Right lung (tissue), 10 donors: ENCODE data around the gene INHBE. TPM values are rescaled to one million over a fixed set of nuclear protein-coding genes. Genes with fewer than 3 reads are reported as not detected.
"Not testable (repeated sequence)": the region's sequence is repeated elsewhere in the genome, so short reads cannot be mapped to it uniquely, and the experiment has no call there.

Experiments
- DNase-seq, 2 donors: peaks; one replicate each; pipeline ENCODE4 v3.0.0-alpha.2; 2013
- long read RNA-seq, 8 donors: transcript quantifications; one replicate each; lab custom pipeline, GENCODE V29; 2026
- polyA plus RNA-seq, 5 donors: library from polyadenylated mRNA; unstranded; fragments of 120-200 nt; gene quantifications; one replicate each; pipeline versions ENCODE4 v1.2.1 to v1.2.3, GENCODE V29; 2013; ENCODE audit warnings: inconsistent platforms in 1 of 5, low replicate concordance in 1 of 5; ENCODE audit not compliant: insufficient read length in 5 of 5, insufficient read depth in 1 of 5

The INHBE gene, protein sequence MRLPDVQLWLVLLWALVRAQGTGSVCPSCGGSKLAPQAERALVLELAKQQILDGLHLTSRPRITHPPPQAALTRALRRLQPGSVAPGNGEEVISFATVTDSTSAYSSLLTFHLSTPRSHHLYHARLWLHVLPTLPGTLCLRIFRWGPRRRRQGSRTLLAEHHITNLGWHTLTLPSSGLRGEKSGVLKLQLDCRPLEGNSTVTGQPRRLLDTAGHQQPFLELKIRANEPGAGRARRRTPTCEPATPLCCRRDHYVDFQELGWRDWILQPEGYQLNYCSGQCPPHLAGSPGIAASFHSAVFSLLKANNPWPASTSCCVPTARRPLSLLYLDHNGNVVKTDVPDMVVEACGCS
- 1 to 10 TPM in 2 of 5 donors, under 1 TPM in 3; 0.54 to 1.2 (median 0.90) TPM for polyA plus RNA-seq
- long read RNA-seq, donor 1 = 0 reads
- long read RNA-seq, donor 2 = 0 reads
- long read RNA-seq, donor 3 = 0 reads
- long read RNA-seq, donor 4 = 0 reads
- long read RNA-seq, donor 5 = 0 reads
- long read RNA-seq, donor 6 = 0 reads
- long read RNA-seq, donor 7 = 0 reads
- long read RNA-seq, donor 8 = 0 reads

DNA sequence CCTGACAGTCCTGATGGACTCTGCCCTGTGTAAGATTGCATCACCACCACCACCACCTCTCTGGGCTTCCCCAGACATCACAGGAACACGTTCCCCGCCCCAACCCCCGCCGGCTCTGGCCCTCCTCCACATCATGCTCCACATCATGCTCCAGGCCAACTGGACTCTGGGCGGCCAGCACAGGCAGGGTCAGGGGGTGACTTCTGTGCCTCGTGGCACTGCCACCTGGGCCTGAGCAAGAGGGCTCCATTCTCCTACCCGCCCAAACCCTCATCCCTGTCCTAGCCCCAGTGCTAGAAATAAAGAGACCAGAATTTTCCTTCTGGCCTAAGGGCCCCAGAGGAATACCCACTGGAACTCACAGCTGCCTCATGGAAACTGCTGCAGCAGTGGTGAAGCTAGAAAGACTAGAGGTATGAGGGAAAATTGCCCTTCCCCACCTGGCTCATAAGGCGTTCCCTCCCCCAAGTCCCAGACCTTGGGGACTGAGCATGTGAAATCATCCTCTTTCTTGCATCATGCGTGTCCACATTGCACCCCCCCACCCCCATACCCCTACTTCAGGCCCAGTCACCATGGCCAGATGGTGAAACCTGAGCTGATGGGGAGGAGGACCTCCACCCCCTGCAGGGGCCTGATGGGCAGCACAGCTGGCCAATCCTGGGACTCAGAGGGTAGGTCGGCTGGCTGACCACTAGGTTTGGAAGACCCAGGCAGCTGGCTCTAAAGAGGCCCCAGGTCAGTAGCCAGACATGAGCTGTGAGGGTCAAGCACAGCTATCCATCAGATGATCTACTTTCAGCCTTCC lies at the start of gene INHBE:
Gene INHBE, plus strand, starts transcription at position 742 of the 808 bp plus-strand sequence. CDS start 230 bp downstream, outside the sequence.
- DNase-seq = no peak

DNA sequence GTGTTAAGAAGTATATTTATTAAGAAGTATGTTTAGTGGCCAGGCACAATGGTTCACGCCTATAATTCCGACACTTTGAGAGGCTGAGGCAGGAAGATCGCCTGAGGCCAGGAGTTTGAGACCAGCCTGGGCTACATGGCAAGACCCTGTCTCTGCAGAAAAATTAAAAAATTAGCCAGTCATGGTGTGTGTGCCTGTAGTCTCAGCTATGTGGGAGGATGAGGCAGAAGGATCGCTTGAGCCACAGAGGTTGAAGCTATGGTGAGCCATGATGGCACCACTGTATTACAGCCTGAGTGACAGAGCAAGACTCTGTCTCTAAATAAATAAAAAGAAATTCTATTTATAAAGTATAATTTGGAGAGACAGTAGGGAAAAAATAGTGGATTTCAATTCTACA lies 44.6 kb upstream of the INHBE start:
- no peak for DNase-seq

DNA sequence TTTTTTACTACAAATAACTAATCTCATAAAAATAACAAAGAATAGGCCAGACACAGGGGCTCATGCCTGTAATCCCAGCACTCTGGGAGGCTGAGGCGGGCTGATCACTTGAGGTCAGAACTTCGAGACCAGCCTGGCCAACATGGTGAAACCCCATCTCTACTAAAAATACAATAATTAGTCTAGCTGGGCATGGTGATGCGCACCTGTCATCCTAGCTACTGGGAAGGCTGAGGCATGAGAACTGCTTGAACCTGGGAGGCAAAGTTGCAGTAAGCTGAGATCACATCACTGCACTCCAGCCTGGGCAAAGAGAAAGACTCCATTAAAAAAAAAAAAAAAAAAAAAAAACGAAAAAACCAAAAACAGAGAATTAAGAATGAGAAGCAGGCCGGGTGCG lies 40.9 kb upstream of the INHBE start:
- not testable (repeated sequence) for DNase-seq

DNA sequence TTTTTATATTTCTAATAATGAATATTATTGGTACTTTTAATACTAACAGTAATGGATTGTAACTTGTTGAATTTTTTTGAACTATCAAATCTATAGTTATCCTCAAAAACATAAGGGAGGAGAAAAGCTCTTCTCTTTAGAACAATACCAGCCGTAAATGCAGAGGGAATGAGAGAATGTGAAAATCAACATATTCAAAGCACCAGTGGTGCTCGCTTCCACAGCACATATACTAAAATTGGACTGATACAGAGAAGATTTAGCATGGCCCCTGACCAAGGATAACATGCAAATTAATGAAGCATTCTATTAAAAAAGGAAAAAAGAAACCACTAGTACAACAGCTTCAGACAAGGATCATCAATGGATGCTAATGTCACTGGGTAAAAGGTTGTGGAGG lies 40.0 kb upstream of the INHBE start:
- no peak for DNase-seq

DNA sequence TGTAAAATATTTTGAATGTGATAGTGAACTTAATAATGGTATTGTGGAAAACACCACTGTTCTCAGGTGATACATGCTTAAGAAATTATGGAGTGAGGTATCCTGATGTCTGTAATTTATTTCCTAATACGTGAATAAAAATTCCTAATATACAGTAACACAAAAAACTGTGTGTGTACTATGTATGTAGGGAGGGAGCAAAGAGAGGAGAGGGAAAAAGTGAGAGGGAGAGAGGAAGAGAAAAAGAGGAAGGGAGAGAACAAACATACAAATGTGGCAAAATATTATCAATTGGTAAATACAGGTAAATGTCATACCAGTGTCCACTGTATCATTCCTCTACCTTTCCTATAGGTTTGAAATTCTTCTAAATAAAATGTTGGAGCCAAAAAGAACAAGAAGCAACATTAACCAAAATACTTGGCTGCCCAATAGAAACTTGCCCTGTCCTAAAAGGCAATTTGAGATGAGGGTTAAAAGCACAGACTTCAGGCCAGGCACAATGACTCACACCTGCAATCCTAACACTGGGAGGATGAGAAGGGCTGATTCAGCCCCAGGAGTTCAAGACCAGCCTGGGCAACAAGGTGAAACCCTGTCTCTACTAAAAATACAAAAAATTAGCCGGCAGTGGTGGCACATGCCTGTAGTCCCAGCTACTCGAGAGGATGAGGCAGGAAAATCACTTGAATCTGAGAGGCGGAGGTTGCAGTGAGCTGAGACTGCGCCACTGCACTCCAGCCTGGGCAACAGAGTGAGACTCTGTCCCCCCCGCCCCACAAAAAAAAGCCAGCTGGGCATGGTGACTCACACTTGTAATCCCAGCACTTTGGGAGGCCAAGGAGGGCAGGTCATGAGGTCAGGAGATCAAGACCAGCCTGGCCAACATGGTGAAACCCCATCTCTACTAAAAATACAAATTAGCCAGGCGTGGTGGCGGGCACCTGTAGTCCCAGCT lies 38.8 kb upstream of the INHBE start:
- DNase-seq = no peak

DNA sequence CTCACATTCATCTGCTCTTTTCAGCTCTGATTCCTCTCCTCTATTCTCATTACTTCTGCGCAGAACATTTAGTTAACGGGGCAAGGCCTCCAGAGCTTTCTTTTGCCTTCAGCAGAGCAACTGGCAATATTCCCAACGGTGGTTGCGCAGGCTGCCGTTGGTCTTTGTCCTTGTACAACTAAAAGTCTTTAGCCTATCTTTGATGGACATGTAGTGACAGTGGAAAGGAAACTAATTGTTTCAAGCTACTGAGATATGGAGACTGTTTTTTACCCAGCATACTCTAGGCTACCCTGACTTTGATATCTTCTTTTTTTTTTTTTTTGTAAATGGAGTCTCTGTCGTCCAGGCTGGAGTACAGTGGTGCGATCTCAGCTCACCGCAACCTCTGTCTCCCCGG lies 36.9 kb upstream of the INHBE start:
- DNase-seq = no peak

DNA sequence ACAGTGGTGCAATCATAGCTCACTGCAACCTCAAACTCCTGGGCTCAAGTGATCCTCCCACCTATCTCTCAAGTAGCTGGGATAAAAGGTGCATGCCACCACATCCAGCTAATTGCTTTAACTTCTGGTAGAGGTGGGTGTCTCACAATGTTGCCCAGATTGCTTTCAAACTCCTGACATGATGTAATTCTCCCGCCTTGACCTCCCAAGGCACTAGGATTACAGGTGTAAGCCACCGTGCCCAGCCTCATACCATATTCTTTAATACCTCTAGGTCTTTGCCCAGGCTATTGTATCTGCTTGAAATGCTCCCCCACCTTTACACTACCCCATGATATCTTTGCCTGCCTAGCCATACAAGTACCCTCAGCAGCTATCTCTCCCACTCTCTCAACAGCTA lies 35.6 kb upstream of the INHBE start:
- no peak for DNase-seq

DNA sequence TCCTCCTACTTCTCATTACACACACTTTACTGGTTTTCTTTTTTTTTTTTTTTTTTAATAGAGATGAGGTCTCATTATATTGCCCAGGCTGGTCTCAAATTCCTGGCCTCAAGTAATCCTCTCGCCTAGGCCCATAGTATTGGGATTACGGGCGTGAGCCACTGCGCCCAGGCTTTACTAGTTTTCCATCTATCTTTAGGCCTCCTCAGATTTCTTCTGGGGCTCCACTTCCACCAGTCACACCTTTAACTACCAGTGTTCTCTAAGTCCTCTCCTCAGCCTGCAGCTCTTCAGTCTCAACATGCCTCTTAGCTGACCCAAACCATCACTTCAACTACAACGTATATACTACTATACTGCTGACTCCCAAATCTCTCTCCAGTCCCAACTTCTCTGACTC lies 34.6 kb upstream of the INHBE start:
- no peak for DNase-seq

DNA sequence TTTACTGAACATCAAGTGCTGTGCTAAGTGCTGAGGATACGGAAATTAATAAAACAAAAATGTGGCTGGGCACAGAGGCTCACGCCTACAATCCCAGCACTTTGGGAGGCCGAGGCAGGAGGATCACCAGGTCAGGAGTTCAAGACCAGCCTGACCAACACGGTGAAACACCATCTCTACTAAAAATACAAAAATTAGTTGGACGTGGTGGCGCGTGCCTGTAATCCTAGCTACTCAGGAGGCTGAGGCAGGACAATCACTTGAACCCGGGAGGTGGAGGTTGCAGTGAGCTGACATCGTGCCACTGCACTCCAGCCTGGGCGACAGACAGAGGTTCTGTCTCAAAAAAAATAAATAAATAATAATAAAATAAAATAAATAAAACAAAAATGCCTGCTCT lies 28.2 kb upstream of the INHBE start:
- not testable (repeated sequence) for DNase-seq

DNA sequence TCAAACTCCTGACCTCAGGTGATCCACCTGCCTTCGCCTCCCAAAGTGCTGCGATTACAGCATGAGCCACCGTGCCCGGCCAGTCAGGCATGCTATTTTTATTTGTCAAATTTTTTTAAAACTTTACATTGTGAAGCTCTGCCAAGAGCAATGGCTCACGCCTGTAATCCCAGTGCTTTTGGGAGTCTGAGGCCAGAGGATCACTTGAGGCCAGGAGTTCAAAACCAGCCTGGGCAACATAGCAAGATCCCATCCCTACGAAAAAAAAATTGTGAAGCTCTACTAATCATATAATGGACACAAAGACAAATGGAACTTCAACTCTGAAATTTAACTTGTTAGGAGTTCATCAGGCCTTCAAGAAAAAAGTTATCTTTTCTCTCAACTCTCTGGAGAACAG lies 26.1 kb upstream of the INHBE start:
- no peak for DNase-seq

DNA sequence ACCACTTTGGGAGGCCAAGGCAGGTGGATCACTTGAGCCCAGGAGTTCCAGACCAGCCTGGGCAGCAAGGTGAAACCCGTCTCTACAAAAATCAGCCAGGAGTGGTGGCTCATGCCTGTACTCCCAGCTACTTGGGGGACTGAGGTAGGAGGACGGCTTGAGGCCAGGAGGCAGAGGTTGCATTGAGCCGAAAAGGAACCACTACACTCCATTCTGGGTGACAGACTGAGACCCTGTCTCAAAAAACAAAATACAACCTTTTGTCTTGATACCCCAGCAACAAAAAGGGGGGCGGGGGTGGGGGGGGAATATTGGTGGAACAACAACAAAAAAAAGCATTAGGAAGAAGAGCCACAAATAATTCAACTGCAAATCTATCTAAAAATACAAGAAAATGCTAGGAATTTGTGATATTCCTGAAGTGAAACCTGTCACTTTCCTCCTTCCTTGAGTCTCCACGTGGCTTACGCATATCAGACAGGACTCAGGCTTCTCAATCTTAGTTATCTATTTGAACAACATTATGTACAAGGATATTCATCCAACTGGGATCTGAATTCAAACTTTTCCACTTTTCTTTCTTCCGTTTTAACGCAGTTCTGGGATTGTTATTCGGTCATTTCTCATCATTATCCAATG lies 25.5 kb upstream of the INHBE start:
- no peak for DNase-seq

DNA sequence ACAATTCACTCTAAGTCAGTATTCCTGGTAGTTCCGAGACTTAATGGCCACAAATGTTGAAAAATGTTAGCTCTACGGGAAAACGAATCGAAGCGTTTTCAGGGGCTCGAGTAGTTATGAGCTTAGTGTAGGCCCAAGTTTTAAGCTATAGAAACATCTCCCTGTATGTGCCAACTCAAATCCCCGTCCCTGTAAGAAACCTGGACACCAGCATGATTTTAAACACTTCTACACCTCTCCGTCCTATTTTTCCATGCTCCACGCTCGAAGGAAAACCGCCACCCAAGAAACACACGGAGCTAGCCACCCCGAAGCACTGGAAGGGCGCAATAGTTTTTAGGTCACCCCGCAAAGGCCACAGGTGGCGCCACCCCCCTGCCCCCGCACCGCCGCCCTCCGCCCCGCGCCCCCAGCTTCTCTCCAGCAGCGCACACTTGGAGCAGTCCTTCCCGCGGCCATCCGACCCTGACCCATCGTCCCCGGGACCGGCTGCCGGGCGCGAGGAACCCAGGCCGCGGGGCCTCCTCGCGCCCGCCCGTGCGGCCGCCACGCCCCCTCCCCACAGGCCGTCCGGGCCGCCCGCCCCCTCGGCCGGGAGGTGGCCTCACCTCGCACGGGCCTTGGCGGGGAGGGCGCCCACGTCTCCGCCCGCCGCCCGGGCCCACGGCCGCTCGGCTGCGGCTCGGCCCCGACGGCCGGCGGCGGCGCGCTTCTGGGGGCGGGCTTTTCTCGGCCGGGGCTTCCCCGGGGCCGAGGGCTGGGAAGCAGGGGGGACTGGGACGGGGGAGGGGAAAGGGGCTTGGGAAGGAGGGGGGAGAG lies 24.8 kb upstream of the INHBE start:
- DNase-seq = peak; percentile 33 to 43

DNA sequence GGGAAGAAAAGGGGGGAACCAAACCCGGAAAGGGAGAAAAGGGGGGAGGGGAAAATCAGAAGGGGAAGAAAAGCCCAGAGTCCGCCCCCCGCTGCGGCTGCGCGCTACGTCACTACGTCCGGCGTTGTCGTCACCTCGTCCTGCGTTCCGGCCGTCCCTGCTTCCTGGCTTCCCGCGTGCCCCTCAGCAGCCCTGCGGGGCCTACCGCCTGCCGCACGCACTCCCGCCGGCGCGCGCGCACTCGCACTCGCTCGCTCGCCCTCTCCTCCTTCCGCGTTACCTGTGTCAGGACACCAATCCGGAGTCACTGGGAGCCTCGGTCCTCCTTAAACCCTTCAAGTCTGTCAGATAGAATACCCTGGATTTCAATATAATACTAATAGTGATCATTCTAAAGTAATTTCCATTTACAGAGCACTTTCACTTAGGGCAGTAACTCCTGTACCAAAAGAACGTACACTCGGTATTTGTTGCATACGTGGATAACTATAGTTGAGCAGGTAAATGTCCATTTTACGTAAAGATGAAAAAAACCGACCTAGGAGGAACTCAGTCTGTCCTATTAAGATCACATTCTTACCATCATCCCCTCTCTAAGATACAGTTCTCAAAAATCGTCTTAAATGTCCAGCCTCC lies 24.1 kb upstream of the INHBE start, which contains the start of gene R3HDM2:
Gene R3HDM2, minus strand, starts transcription at position 113 of the 636 bp plus-strand sequence. CDS start 120,615 bp downstream, outside the sequence.
- DNase-seq = peak; percentile 95 to 96

DNA sequence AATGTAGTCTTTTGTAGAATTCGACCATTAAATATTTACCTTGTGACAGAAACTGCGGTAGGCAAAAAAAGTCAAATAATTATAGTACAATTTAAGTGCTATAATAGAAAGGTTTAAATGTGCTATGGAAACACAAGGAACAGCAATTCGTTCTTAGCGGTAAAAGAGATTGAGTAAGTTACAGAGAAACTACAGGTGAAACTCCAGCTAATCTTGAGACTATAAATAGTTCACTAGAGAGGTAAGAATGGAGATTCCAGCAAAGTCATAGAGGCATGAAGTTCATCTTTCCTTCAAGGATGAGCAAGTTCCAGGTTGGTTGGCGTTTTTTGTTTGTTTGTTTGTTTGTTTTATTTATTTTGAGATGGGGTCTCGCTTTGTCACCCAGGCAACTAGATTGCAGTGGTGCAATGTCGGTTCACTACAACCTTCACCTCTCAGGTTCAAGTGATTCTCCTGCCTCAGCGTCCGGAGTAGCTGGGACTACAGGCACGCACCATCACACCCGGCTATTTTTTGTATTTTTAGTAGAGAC lies 23.4 kb upstream of the INHBE start:
- DNase-seq = no peak

DNA sequence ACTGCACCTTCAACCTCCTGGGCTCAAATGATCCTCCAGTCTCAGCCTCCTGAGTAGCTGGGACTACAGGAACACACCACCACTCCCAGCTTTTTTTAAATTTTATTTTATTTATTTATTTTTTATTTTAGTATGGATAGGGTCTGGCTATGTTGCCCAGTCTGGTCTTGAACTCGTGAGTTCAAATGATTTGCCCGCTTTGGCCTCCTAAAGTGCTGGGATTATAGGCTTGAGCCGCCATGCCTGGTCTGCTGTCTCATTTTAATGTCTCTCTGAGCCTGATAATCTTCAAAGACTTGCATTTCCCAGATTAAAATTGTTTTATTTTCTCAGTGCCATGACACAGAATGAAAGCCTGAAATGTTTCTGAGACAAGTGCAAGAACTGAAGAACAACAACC lies 21.7 kb upstream of the INHBE start:
- no peak for DNase-seq

DNA sequence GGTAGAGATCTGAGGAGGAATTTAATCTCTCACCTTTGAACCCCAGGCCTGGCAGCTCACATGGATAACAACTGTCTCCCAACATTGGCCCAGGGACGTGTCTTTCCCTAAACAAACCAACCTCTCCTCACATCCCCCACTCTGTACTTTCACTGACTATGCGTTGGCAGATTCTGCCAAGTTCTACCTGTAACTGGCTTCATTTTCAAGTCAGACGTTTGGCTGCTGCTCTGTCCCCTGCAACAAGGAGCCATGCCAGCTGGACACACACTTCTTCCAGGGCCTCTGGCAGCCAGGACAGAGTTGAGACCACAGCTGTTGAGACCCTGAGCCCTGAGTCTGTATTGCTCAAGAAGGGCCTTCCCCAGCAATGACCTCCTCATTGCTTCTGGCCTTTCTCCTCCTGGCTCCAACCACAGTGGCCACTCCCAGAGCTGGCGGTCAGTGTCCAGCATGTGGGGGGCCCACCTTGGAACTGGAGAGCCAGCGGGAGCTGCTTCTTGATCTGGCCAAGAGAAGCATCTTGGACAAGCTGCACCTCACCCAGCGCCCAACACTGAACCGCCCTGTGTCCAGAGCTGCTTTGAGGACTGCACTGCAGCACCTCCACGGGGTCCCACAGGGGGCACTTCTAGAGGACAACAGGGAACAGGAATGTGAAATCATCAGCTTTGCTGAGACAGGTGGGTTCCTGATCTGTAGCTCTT lies 20.4 kb upstream of the INHBE start, which contains the start of gene INHBC:
Gene INHBC, plus strand, starts transcription at position 268 of the 707 bp plus-strand sequence. Its CDS starts 103 bp downstream, at position 371.
- DNase-seq = no peak

DNA sequence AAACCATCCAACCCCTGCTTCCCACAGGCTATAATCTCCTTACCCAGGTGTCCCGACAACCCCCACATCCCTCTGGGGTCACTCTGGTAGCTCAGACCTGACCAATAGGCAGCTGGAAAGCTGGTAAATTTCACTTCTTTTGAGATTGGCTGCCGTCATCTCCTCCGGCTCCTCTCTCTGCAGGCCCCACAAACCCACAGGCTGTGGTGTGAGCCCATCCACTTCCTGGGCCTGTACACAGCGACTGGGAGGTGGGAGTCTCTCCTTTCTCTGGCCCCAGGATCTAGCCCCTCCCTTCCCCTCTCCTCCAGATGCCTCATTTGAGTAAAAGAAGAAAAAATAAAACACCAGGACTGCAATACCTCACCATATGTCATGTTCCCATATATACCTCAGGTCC lies 19.8 kb upstream of the INHBE start:
- no peak for DNase-seq

DNA sequence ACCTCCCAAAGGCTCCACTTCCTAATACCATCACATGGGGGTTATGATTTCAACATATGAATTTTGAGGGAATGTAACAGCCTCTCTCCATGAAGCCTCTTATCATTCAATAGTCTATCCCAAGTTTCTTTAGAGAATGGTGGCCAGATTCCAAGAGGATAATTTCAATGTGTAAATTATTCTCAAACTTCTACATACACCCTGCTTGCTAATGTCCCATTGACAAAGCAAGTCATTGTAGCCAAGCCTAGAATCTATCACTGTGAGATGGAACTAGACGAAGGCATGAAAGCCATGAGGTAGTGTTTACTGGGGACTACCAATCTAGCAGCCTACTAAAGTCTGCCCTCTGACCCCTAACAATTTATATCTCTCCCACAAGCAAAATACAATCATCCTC lies 16.7 kb upstream of the INHBE start:
- DNase-seq = no peak
